H1 (cell line): ENCODE measurements around the gene GOLPH3L. TPM values are rescaled to one million over a fixed set of nuclear protein-coding genes. Genes with fewer than 3 reads are reported as not detected.

Experiments used
- CTCF ChIA-PET: fragments of 300-600 bp; sonication (Branson Sonifier 250); formaldehyde crosslinking; loops from one replicate; lab custom pipeline; 2021; ENCODE audit not compliant: partially characterized antibody; lab: Charles Lee
- POLR2A ChIA-PET: fragments of 300-600 bp; sonication (Branson Sonifier 250); formaldehyde crosslinking; loops from one replicate; lab custom pipeline; 2021; ENCODE audit warnings: inconsistent platforms; ENCODE audit not compliant: partially characterized antibody; lab: Charles Lee
- DNase-seq, 2 experiments: peaks; one replicate each; pipeline versions ENCODE4 v3.0.0 to v3.0.0-alpha.2; 2010 to 2022; ENCODE audit warnings: low spot score in 2 of 2, low read depth in 1 of 2, mixed read lengths in 1 of 2
- FAIRE-seq: peaks from 2 replicates; lab custom pipeline; 2011; peaks lifted over from hg19 to GRCh38; lab: Jason Lieb, UNC
- H2AFZ ChIP-seq: 2 replicates; pipeline ENCODE4 v1.8.1; 2012; ENCODE audit warnings: low read length, inconsistent platforms
- H2AK5ac ChIP-seq: 2 replicates; pipeline ENCODE4 v1.6.1; 2013; ENCODE audit warnings: low read depth, low read length
- H2BK120ac ChIP-seq: replicated peaks from 2 replicates; pipeline ENCODE3; 2013; ENCODE audit warnings: low read depth, low read length, inconsistent platforms
- H2BK12ac ChIP-seq: 2 replicates; pipeline ENCODE4 v1.6.1; 2013; ENCODE audit warnings: low read depth, low read length
- H2BK15ac ChIP-seq: 2 replicates; pipeline ENCODE4 v1.6.1; 2013; ENCODE audit warnings: low read length
- H2BK20ac ChIP-seq: 2 replicates; pipeline ENCODE4 v1.6.1; 2013; ENCODE audit warnings: low read length
- H2BK5ac ChIP-seq: 2 replicates; pipeline ENCODE4 v1.6.1; 2013; ENCODE audit warnings: low read depth, low read length
- H3K14ac ChIP-seq: 2 replicates; pipeline ENCODE4 v1.6.1; 2013; ENCODE audit warnings: inconsistent platforms; ENCODE audit not compliant: insufficient read length
- H3K18ac ChIP-seq: 2 replicates; pipeline ENCODE4 v1.6.1; 2013; ENCODE audit warnings: low read length; ENCODE audit errors: extremely low read depth
- H3K23ac ChIP-seq: 2 replicates; pipeline ENCODE4 v1.6.1; 2013; ENCODE audit warnings: inconsistent platforms; ENCODE audit not compliant: insufficient read length
- H3K23me2 ChIP-seq: 2 replicates; pipeline ENCODE4 v1.6.1; 2013; ENCODE audit warnings: low read depth, low read length
- H3K27ac ChIP-seq: 2 replicates; pipeline ENCODE4 v1.6.1; 2011; ENCODE audit warnings: low read depth, low read length, inconsistent platforms
- H3K27me3 ChIP-seq, 4 experiments: replicated peaks in 1 of 4; 1 replicate in 1 of 4; 2 replicates in 3 of 4; pipeline versions ENCODE4 v1.6.1 to v1.8.1; 2011 to 2013; ENCODE audit warnings: low read length in 3 of 4, mild to moderate bottlenecking in 3 of 4, inconsistent platforms in 2 of 4, mixed read lengths in 2 of 4, moderate library complexity in 1 of 4; ENCODE audit not compliant: control insufficient read depth in 3 of 4, insufficient read depth in 3 of 4; ENCODE audit errors: extremely low read depth in 1 of 4
- H3K36me3 ChIP-seq, 4 experiments: 2 replicates each; pipeline versions ENCODE4 v1.6.1 to v1.8.1; 2011 to 2013; ENCODE audit warnings: mild to moderate bottlenecking in 4 of 4, low read length in 3 of 4, moderate library complexity in 2 of 4, control low read depth in 1 of 4, inconsistent platforms in 1 of 4; ENCODE audit not compliant: insufficient read depth in 4 of 4, control insufficient read depth in 2 of 4
- H3K4ac ChIP-seq: replicated peaks from 2 replicates; pipeline ENCODE3; 2013; ENCODE audit warnings: low read length, low read depth, mixed read lengths, inconsistent platforms; ENCODE audit not compliant: insufficient read length
- H3K4me1 ChIP-seq, 4 experiments: replicated peaks in 1 of 4; 1 replicate in 1 of 4; 2 replicates in 3 of 4; pipeline versions ENCODE4 v1.6.1 to v1.8.1; 2011 to 2013; ENCODE audit warnings: low read length in 3 of 4, inconsistent platforms in 2 of 4, mixed read lengths in 1 of 4; ENCODE audit not compliant: insufficient read depth in 4 of 4, control insufficient read depth in 3 of 4
- H3K4me2 ChIP-seq, 2 experiments: 2 replicates each; pipeline versions ENCODE4 v1.6.1 to v1.8.1; 2011 to 2013; ENCODE audit warnings: low read depth in 2 of 2, low read length in 2 of 2, control low read depth in 1 of 2, inconsistent platforms in 1 of 2, mild to moderate bottlenecking in 1 of 2; ENCODE audit not compliant: insufficient read depth in 1 of 2
- H3K4me3 ChIP-seq, 4 experiments: fragments of 200-600, 300-600 bp in 1 of 4; sonication (generic), shearing (Covaris generic), sonication (Bioruptor Twin) in 1 of 4; 2 replicates each; pipeline versions ENCODE4 v1.5.1 to v1.8.1; 2011 to 2016; ENCODE audit warnings: low read length in 4 of 4, low read depth in 3 of 4, control low read depth in 2 of 4, inconsistent platforms in 2 of 4, mild to moderate bottlenecking in 2 of 4, mixed read lengths in 1 of 4, moderate library complexity in 1 of 4; ENCODE audit not compliant: insufficient read depth in 2 of 4; ENCODE audit errors: extremely low read depth in 1 of 4
- H3K56ac ChIP-seq: replicated peaks from 2 replicates; pipeline ENCODE3; 2013; ENCODE audit warnings: low read depth, mild to moderate bottlenecking, mixed read lengths, low read length, inconsistent platforms; ENCODE audit not compliant: insufficient read length
- H3K79me1 ChIP-seq: 2 replicates; pipeline ENCODE4 v1.6.1; 2013; ENCODE audit warnings: low read depth, low read length, control low read depth
- H3K79me2 ChIP-seq, 2 experiments: 2 replicates each; pipeline versions ENCODE4 v1.6.1 to v1.8.1; 2012 to 2013; ENCODE audit warnings: low read length in 2 of 2, mild to moderate bottlenecking in 2 of 2, inconsistent platforms in 1 of 2; ENCODE audit not compliant: insufficient read depth in 2 of 2, control insufficient read depth in 1 of 2
- H3K9ac ChIP-seq, 4 experiments: replicated peaks in 1 of 4; 1 replicate in 1 of 4; 2 replicates in 3 of 4; pipeline versions ENCODE4 v1.6.1 to v1.8.1; 2011 to 2013; ENCODE audit warnings: low read depth in 3 of 4, low read length in 3 of 4, control low read depth in 2 of 4, mild to moderate bottlenecking in 2 of 4, moderate library complexity in 2 of 4, inconsistent platforms in 1 of 4; ENCODE audit errors: extremely low read depth in 1 of 4
- H3K9me3 ChIP-seq, 2 experiments: 2 replicates each; pipeline versions ENCODE4 v1.6.1 to v1.8.1; 2012 to 2013; ENCODE audit warnings: mild to moderate bottlenecking in 2 of 2, moderate library complexity in 2 of 2, control low read depth in 1 of 2, inconsistent platforms in 1 of 2, low read depth in 1 of 2, low read length in 1 of 2, mixed read lengths in 1 of 2; ENCODE audit not compliant: insufficient read depth in 2 of 2
- H4K20me1 ChIP-seq, 2 experiments: replicated peaks in 1 of 2; 2 replicates each; pipeline versions ENCODE3 to v1.8.1; 2011 to 2013; ENCODE audit warnings: inconsistent platforms in 2 of 2, low read length in 2 of 2, mild to moderate bottlenecking in 1 of 2; ENCODE audit not compliant: insufficient read depth in 2 of 2, control insufficient read depth in 1 of 2
- H4K5ac ChIP-seq: 2 replicates; pipeline ENCODE4 v1.6.1; 2013; ENCODE audit warnings: low read length, low read depth, mixed read lengths, inconsistent platforms; ENCODE audit not compliant: insufficient read length
- H4K8ac ChIP-seq: 2 replicates; pipeline ENCODE4 v1.8.0; 2013; ENCODE audit warnings: mild to moderate bottlenecking, moderate library complexity, low read length, inconsistent platforms; ENCODE audit not compliant: insufficient read depth; ENCODE audit errors: extremely low read depth
- H4K91ac ChIP-seq: replicated peaks from 2 replicates; pipeline ENCODE3; 2013; ENCODE audit warnings: low read length, mixed read lengths, inconsistent platforms; ENCODE audit not compliant: insufficient read length
- BCL11A ChIP-seq, 2 experiments: IDR thresholded peaks; one replicate each; pipeline ENCODE4 v1.6.1; 2011; ENCODE audit warnings: low read depth in 2 of 2, low read length in 2 of 2, mild to moderate bottlenecking in 2 of 2
- BRCA1 ChIP-seq: IDR thresholded peaks from 2 replicates; pipeline ENCODE4 v1.6.1; 2012; ENCODE audit warnings: low read depth, low read length, improper control_type of control experiment
- CBX5 ChIP-seq: fragments of 300-800, 300-1000 bp; sonication (generic); IDR thresholded peaks from 2 replicates; pipeline ENCODE4 v1.7.1; 2016; ENCODE audit warnings: antibody characterized with exemption, low read length, low read depth
- CEBPB ChIP-seq: IDR thresholded peaks from 2 replicates; pipeline ENCODE4 v1.6.1; 2012; ENCODE audit warnings: low read depth, low read length
- CREB1 ChIP-seq: IDR thresholded peaks from 2 replicates; pipeline ENCODE4 v1.6.1; 2012; ENCODE audit warnings: inconsistent platforms
- CTBP2 ChIP-seq: IDR thresholded peaks from 2 replicates; pipeline ENCODE4 v1.7.0; 2011; ENCODE audit warnings: borderline replicate concordance, mild to moderate bottlenecking, moderate library complexity, mixed read lengths, low read length; ENCODE audit not compliant: insufficient read depth, insufficient read length
- FOSL1 ChIP-seq: IDR thresholded peaks from 2 replicates; pipeline ENCODE4 v1.6.1; 2011; ENCODE audit warnings: mild to moderate bottlenecking, low read depth, low read length, moderate library complexity; ENCODE audit not compliant: insufficient read depth
- MAX ChIP-seq: IDR thresholded peaks from 2 replicates; pipeline ENCODE4 v1.6.1; 2012; ENCODE audit warnings: inconsistent platforms
- POU5F1 ChIP-seq: IDR thresholded peaks from 2 replicates; pipeline ENCODE4 v1.6.1; 2011; ENCODE audit warnings: low read depth, mild to moderate bottlenecking, low read length, moderate library complexity
- RAD21 ChIP-seq, 2 experiments: IDR thresholded peaks in 1 of 2; conservative IDR thresholded peaks in 1 of 2; 2 replicates each; pipeline ENCODE4 v1.6.1; 2011; ENCODE audit warnings: low read depth in 2 of 2, low read length in 2 of 2, improper control_type of control experiment in 1 of 2, inconsistent platforms in 1 of 2, mild to moderate bottlenecking in 1 of 2, moderate library complexity in 1 of 2
- SP1 ChIP-seq: IDR thresholded peaks from 2 replicates; pipeline ENCODE4 v1.6.1; 2011; ENCODE audit warnings: low read depth, low read length
- WGBS, 2 experiments: shearing (Covaris generic) in 1 of 2; methylation state at CpG; one replicate each; pipeline versions ENCODE4 v1.1.6 to v1.1.7; 2013 to 2015; ENCODE audit warnings: low lambda C conversion rate in 2 of 2, mixed read lengths in 2 of 2, inconsistent platforms in 1 of 2, low coverage in 1 of 2, missing lambda C conversion rate in 1 of 2; ENCODE audit not compliant: insufficient replicate concordance in 2 of 2, insufficient coverage in 1 of 2, insufficient read length in 1 of 2; ENCODE audit errors: extremely low coverage in 1 of 2, missing lambda C conversion rate in 1 of 2; 5-methylcytosine and 5-hydroxymethylcytosine counted together
- polyA plus RNA-seq, 7 experiments: library from polyadenylated mRNA; depleted of rRNA in 3 of 7; stranded (reverse) in 5 of 7; unstranded in 2 of 7; fragments of >200 nt in 5 of 7; fragments of 200-250 nt in 2 of 7; gene quantifications; 1 replicate in 5 of 7; 2 replicates in 1 of 7; 4 replicates in 1 of 7; pipeline versions ENCODE4 v1.2.1 to v1.2.3, GENCODE V29; 2011 to 2013; ENCODE audit warnings: missing spikeins in 2 of 7, mixed read lengths in 2 of 7
- total RNA-seq: library from RNA; stranded (reverse); fragmentation: NEBNext Ultra II Directional; extraction: Animal tissue kit (Norgen Biotek cat#: 25700); gene quantifications from 2 replicates; pipeline ENCODE4 v1.2.1, GENCODE V29; 2021

Gene GOLPH3L
- total and polyA plus RNA-seq, 2 of the 8 experiments (the other 6 are each of a cell fraction or from before 2014, with no cell fraction given), result 13.3 to 40.8 TPM

GRCh38 chr1:150629115-150629928, 67.6 kb downstream of the GOLPH3L start, which contains the start of gene ENSA:
TSS of gene ENSA (minus strand) at chr1:150629612. CDS start at chr1:150629470, 142 bp downstream.
- Histone ChIP-seq H2BK5ac (peak within 1 kb of the TSS; percentile 94), H3K23ac (no peak within 1 kb of the TSS), H4K20me1 (no peaks in the 10 kb centered on the region), H3K18ac (peak within 1 kb of the TSS; percentile 13; the same call in 1 of the 2 replicates), H2BK12ac (no peak within 1 kb of the TSS), H4K8ac (peak within 1 kb of the TSS; percentile 93; the same call in 1 of the 2 replicates), H3K79me2 (peaks cover 0 to 41% of the 10 kb centered on the region in 2 experiments; a peak in 2 of 4 replicates), H3K14ac (no peak within 1 kb of the TSS), H2AK5ac (no peak within 1 kb of the TSS), H3K9ac (peak within 1 kb of the TSS; percentile 61 to 94 (median 92)), H2BK15ac (no peak within 1 kb of the TSS), H3K4me2 (peak within 1 kb of the TSS; percentile 71), H3K4ac (peak within 1 kb of the TSS; percentile 4), H2BK120ac (no peak within 1 kb of the TSS), H3K9me3 (no peaks in the 10 kb centered on the region), H4K5ac (peak within 1 kb of the TSS; percentile 85), H3K27me3 (no peaks in the 10 kb centered on the region), H3K56ac (peak within 1 kb of the TSS; percentile 48), H3K36me3 (peaks cover 17 to 30% (median 25%) of the 10 kb centered on the region in 4 experiments), H3K27ac (peak within 1 kb of the TSS; percentile 97), H3K23me2 (peaks cover 5% of the 10 kb centered on the region; the same call in 1 of the 2 replicates), H2BK20ac (no peak within 1 kb of the TSS), H2AFZ (no peak within 1 kb of the TSS), H4K91ac (no peak within 1 kb of the TSS), H3K4me3 (peak within 1 kb of the TSS; percentile 72 to 94 (median 80)), H3K79me1 (0 out of 2 replicates have a peak, but pooled peaks cover 3% of the 10 kb centered on the region), H3K4me1 (peaks cover 0 to 7% (median 4%) of the 10 kb centered on the region in 4 experiments; a peak in 5 of 7 replicates)
- CTCF ChIA-PET, result interaction anchor here (0.9 to 1.3 kb wide), 3 partner anchors 68 to 186 kb away, joined by 3 to 8 read pairs (median 5); no protein-coding TSS in a partner anchor
- POLR2A ChIA-PET, result interaction anchor here (0.5 to 43.5 kb wide), 19 partner anchors 12 to 394 kb away, joined by 3 to 1380 read pairs (median 3); partner anchors contain the start of genes ADAMTSL4, GOLPH3L and MCL1
- DNase-seq, result peak; percentile 94 to 96
- FAIRE-seq, result peak; percentile 79
- WGBS, 2 experiments, result 4% methylated on average over 35 of the region's 49 CpGs; no CpG with 5 or more reads in 1 of the 2 experiments
- TF ChIP-seq CEBPB (peak; percentile 30; the same call in 1 of the 2 replicates), CBX5 (no peak), BRCA1 (no peak), BCL11A (IDR thresholded peaks at IDR 0.05; ENCODE audit: low read depth in 2 of 2, low read length in 2 of 2) (no peak), CTBP2 (no peak), SP1 (peak; percentile 100), MAX (peak; percentile 62; the same call in 1 of the 2 replicates), POU5F1 (no peak), FOSL1 (no peak), CREB1 (peak; percentile 92), RAD21 (IDR thresholded peaks at IDR 0.05 in 1 of 2, conservative IDR thresholded peaks at IDR 0.05 in 1 of 2; ENCODE audit: low read depth in 2 of 2, low read length in 2 of 2) (no peak)
